Right lobe of liver (tissue), 6 donors: Measurements from ENCODE around the gene ASPG. TPM values are rescaled to one million over a fixed set of nuclear protein-coding genes. Genes with fewer than 3 reads are reported as not detected.

Source experiments
- ATAC-seq, 4 donors: fragments of 200-7000 bp; cut with Tn5 transposase; one replicate each; pipeline ENCODE4 v1.9.1; 2020; ENCODE audit warnings: mild to moderate bottlenecking in 4 of 4, moderate library complexity in 4 of 4
- DNase-seq, 3 donors: peaks; one replicate each; pipeline ENCODE4 v3.0.0-alpha.2; 2020
- H3K27ac ChIP-seq, 3 donors: fragments of 200-600 bp; one replicate each; pipeline ENCODE4 v1.8.0; 2022
- H3K27me3 ChIP-seq, 2 donors: fragments of 200-600 bp; one replicate each; pipeline ENCODE4 v1.8.0; 2022
- H3K36me3 ChIP-seq, 4 donors: fragments of 200-600 bp; sonication (generic) in 1 of 4; one replicate each; pipeline versions ENCODE4 v1.5.1 to v1.8.0; 2017 to 2022; ENCODE audit warnings: control low read depth in 1 of 4
- H3K4me1 ChIP-seq, 4 donors: fragments of 200-600 bp; sonication (generic) in 1 of 4; one replicate each; pipeline versions ENCODE4 v1.5.1 to v1.8.0; 2017 to 2022; ENCODE audit warnings: control low read depth in 1 of 4
- H3K4me3 ChIP-seq, 3 donors: fragments of 200-600 bp; one replicate each; pipeline ENCODE4 v1.8.0; 2022
- H3K9me3 ChIP-seq, 4 donors: fragments of 200-600 bp; sonication (generic) in 1 of 4; one replicate each; pipeline versions ENCODE4 v1.5.1 to v1.8.0; 2017 to 2022; ENCODE audit warnings: control low read depth in 1 of 4
- CTCF ChIP-seq, 4 donors: fragments of 200-600 bp in 3 of 4; fragments of 450-650 bp in 1 of 4; IDR thresholded peaks; one replicate each; pipeline versions ENCODE4 v1.5.1 to v1.8.0; 2016 to 2022; ENCODE audit warnings: antibody characterized with exemption in 4 of 4, mild to moderate bottlenecking in 2 of 4
- POLR2A ChIP-seq: fragments of 450-650 bp; IDR thresholded peaks from one replicate; pipeline ENCODE4 v1.6.1; 2017; ENCODE audit warnings: antibody characterized with exemption, mild to moderate bottlenecking
- WGBS: methylation state at CpG from one replicate; pipeline ENCODE4 v1.1.6; 2018; ENCODE audit warnings: low coverage, low lambda C conversion rate; ENCODE audit not compliant: insufficient coverage; ENCODE audit errors: missing lambda C conversion rate; 5-methylcytosine and 5-hydroxymethylcytosine counted together
- intact Hi-C, 2 donors: fragments of 100-400 bp; cut with DNase I; formaldehyde crosslinking; loops; one replicate each; pipeline versions ENCODE4 v1.11.2 to v1.14.1; 2022
- total RNA-seq, 6 experiments: library from RNA; depleted of rRNA in 2 of 6; stranded (reverse); fragments of >200 nt in 2 of 6; fragmentation: NEBNext Ultra II Directional in 3 of 6; extraction: Animal tissue kit (Norgen Biotek cat#: 25700) in 3 of 6; gene quantifications; one replicate each; pipeline versions ENCODE4 v1.1.0 to v1.2.4, GENCODE V29; 2016 to 2023
- donor health status: DM: no; HTN: yes; CAD: no.
- donor health status: DM: no; HTN: no; CAD: no.
- donor health status: DM: no; HTN: no; CAD: no.
- donor health status: DM: no; HTN: yes; CAD: no.
- donor health status: DM: no; HTN: yes; CAD: no.

The ASPG gene
- total RNA-seq, 6 experiments from 2014 or later, result 37.3 to 232 (median 110) TPM

GRCh38 chr14:104135904-104136471 is 50.5 kb downstream of the ASPG start:
- TF ChIP-seq POLR2A, result no peak
- TF ChIP-seq CTCF (IDR thresholded peaks at IDR 0.05), result no peak
- Histone ChIP-seq H3K27ac (no peak overlapping the region), H3K4me1 (peaks cover 0 to 19% (median 0%) of the 10 kb centered on the region in 4 donors), H3K4me3 (no peak overlapping the region), H3K9me3 (no peaks in the 10 kb centered on the region), H3K27me3 (peaks cover 0 to 31% of the 10 kb centered on the region in 2 donors), H3K36me3 (no peaks in the 10 kb centered on the region)
- ATAC-seq (no peak), DNase-seq (peak; percentile 22 to 58 (median 35))
- intact Hi-C loops, result loop anchor here (2.0 to 10.0 kb wide), 3 partner anchors 421 to 509 kb away; no protein-coding TSS in a partner anchor
- 6% methylated on average over 3 of the region's 78 CpGs for WGBS

GRCh38 chr14:104136472-104137296 is 51.2 kb downstream of the ASPG start:
- ATAC-seq (no peak), DNase-seq (peak; percentile 23 to 56 (median 35))
- no peak overlapping the region for H3K4me3 ChIP-seq
- no peak overlapping the region for H3K27ac ChIP-seq
- WGBS, result 2% methylated on average over 17 of the region's 77 CpGs
- no peaks in the 10 kb centered on the region for H3K36me3 ChIP-seq
- TF ChIP-seq CTCF (IDR thresholded peaks at IDR 0.05) (no peak), POLR2A (no peak)
- intact Hi-C loops, result loop anchor here (2.0 to 10.0 kb wide), 3 partner anchors 421 to 508 kb away; no protein-coding TSS in a partner anchor
- H3K9me3 ChIP-seq, result no peaks in the 10 kb centered on the region
- H3K27me3 ChIP-seq, result peaks cover 0 to 31% of the 10 kb centered on the region in 2 donors
- H3K4me1 ChIP-seq, result peaks cover 0 to 19% (median 0%) of the 10 kb centered on the region in 4 donors

- Histone ChIP-seq H3K9me3 (no peaks in the 10 kb centered on the region), H3K36me3 (no peaks in the 10 kb centered on the region), H3K4me1 (peaks cover 0 to 19% (median 0%) of the 10 kb centered on the region in 4 donors), H3K4me3 (peak overlapping the region; percentile 26 to 48 (median 38)), H3K27ac (peak overlapping the region in 1 of 3 donors; percentile 43), H3K27me3 (peaks cover 0 to 31% of the 10 kb centered on the region in 2 donors)
- ATAC-seq (peak; percentile 85 to 92 (median 87)), DNase-seq (peak; percentile 74 to 82 (median 81))
- WGBS, result 9% methylated on average over 15 of the region's 88 CpGs
- TF ChIP-seq POLR2A (no peak), CTCF (IDR thresholded peaks at IDR 0.05) (peak; percentile 94 to 98 (median 96))
- intact Hi-C loops, result loop anchor here (2.0 to 10.0 kb wide), 3 partner anchors 420 to 507 kb away; no protein-coding TSS in a partner anchor
Observed at GRCh38 chr14:104137297-104138097, 52.0 kb downstream of the ASPG start.

GRCh38 chr14:104138098-104138717 is 52.7 kb downstream of the ASPG start, which contains the start of gene KIF26A:
Gene KIF26A, plus strand, starts transcription at chr14:104138587. Its CDS starts 136 bp downstream, at chr14:104138723.
- intact Hi-C loops, result loop anchor here (5.0 to 10.0 kb wide), 2 partner anchors 419 to 507 kb away; no protein-coding TSS in a partner anchor
- Histone ChIP-seq H3K36me3 (no peaks in the 10 kb centered on the region), H3K4me3 (peak within 1 kb of the TSS; percentile 26 to 48 (median 38)), H3K27ac (peak within 1 kb of the TSS in 2 of 3 donors; percentile 8 to 43), H3K27me3 (peaks cover 0 to 31% of the 10 kb centered on the region in 2 donors), H3K9me3 (no peaks in the 10 kb centered on the region), H3K4me1 (peaks cover 0 to 19% (median 0%) of the 10 kb centered on the region in 4 donors)
- peak; percentile 15 for TF ChIP-seq POLR2A
- no peak for TF ChIP-seq CTCF (IDR thresholded peaks at IDR 0.05)
- DNase-seq (peak in 2 of 3 donors; percentile 56 to 66), ATAC-seq (peak; percentile 42 to 60 (median 54))
- 3% methylated on average over 7 of the region's 77 CpGs for WGBS
